ENCODE data around the gene B3GALNT2.

B3GALNT2 gene

DNA sequence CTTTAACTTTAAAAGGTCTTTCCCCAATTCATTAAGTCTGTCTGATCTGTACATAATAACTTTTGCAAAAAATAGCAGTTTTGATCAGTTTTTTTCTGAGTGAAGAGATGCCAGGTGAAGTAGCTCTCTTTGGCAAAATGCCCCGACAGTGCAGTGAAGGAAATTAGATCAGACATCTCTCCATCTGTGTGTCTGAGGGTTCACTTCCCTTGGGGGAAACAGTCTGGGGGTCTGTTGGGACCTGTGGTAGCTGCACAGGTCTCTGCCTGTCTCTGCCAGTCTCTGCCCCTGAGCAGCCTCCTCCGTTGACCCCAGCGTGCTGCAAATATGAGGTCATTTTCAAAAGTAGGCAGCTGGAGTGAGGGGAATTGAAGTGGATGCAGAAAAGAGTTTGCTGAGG lies 82.5 kb downstream of the B3GALNT2 start:
- Histone ChIP-seq H3K9me3 (ENCODE audit: control insufficient read depth, low read length) (no peaks in the 10 kb centered on the region), H3K9ac (ENCODE audit: low read length) (no peak overlapping the region), H2AFZ (ENCODE audit: low read depth, low read length) (no peak overlapping the region), H3K4ac (ENCODE audit: low read depth in 1 of 2, low read length in 2 of 2) (no peak overlapping the region), H3K4me2 (ENCODE audit: low read length, poor library complexity, severe bottlenecking) (no peak overlapping the region), H3K79me1 (replicated peaks; ENCODE audit: low read length, poor library complexity, severe bottlenecking) (peaks cover 49% of the 10 kb centered on the region), H2BK15ac (ENCODE audit: low read depth, poor library complexity, severe bottlenecking) (no peak overlapping the region), H2BK120ac (ENCODE audit: low read depth, low read length) (no peak overlapping the region), H3K23ac (ENCODE audit: low read length in 2 of 2) (no peak overlapping the region), H4K91ac (ENCODE audit: low read length) (no peak overlapping the region), H2AK5ac (ENCODE audit: low read length, severe bottlenecking) (no peak overlapping the region), H3K14ac (ENCODE audit: low read length in 2 of 2) (no peak overlapping the region), H3K4me3 (ENCODE audit: insufficient read depth in 1 of 2, low read depth in 1 of 2, low read length in 2 of 2) (no peak overlapping the region), H3K4me1 (ENCODE audit: control insufficient read depth, insufficient read depth, low read depth, low read length) (peaks cover 7% of the 10 kb centered on the region), H3K27ac (ENCODE audit: low read length, poor library complexity, severe bottlenecking) (no peak overlapping the region), H3K36me3 (ENCODE audit: control insufficient read depth in 1 of 2, insufficient read depth in 2 of 2, low read depth in 1 of 2, low read length in 2 of 2) (peaks cover 13 to 15% of the 10 kb centered on the region in 2 experiments), H3K27me3 (ENCODE audit: control insufficient read depth in 1 of 2, insufficient read depth in 1 of 2, low read length in 2 of 2) (no peaks in the 10 kb centered on the region), H2BK5ac (ENCODE audit: low read depth, low read length, poor library complexity, severe bottlenecking) (no peak overlapping the region), H2BK12ac (ENCODE audit: low read length in 2 of 2) (no peak overlapping the region), H4K8ac (ENCODE audit: low read length) (no peak overlapping the region), H3K18ac (ENCODE audit: low read depth in 1 of 2, low read length in 2 of 2) (no peak overlapping the region)
- no peak for DNase-seq
- WGBS: 93% methylated on average over 3 of the region's 3 CpGs

GRCh38 chr1:235417086-235417697 lies 87.1 kb downstream of the B3GALNT2 start:
- 49% methylated on average over 4 of the region's 8 CpGs for WGBS
- no peak overlapping the region for H4K8ac ChIP-seq (ENCODE audit: low read length)
- H3K27me3 ChIP-seq (ENCODE audit: control insufficient read depth in 1 of 2, insufficient read depth in 1 of 2, low read length in 2 of 2): no peaks in the 10 kb centered on the region

GRCh38 chr1:235416662-235417049 lies 87.6 kb downstream of the B3GALNT2 start:
- no peak overlapping the region for H3K4me3 ChIP-seq (ENCODE audit: insufficient read depth in 1 of 2, low read depth in 1 of 2, low read length in 2 of 2)
- no peak overlapping the region for H2BK15ac ChIP-seq (ENCODE audit: low read depth, poor library complexity, severe bottlenecking)
- peaks cover 1% of the 10 kb centered on the region for H3K4me1 ChIP-seq (ENCODE audit: control insufficient read depth, insufficient read depth, low read depth, low read length)
- H3K27me3 ChIP-seq (ENCODE audit: control insufficient read depth in 1 of 2, insufficient read depth in 1 of 2, low read length in 2 of 2): no peaks in the 10 kb centered on the region
- H4K8ac ChIP-seq (ENCODE audit: low read length): no peak overlapping the region
- H3K9me3 ChIP-seq (ENCODE audit: control insufficient read depth, low read length): no peaks in the 10 kb centered on the region
- H3K4me2 ChIP-seq (ENCODE audit: low read length, poor library complexity, severe bottlenecking): no peak overlapping the region
- H3K79me1 ChIP-seq (replicated peaks; ENCODE audit: low read length, poor library complexity, severe bottlenecking): peaks cover 27% of the 10 kb centered on the region
- H3K23ac ChIP-seq (ENCODE audit: low read length in 2 of 2): no peak overlapping the region
- H3K14ac ChIP-seq (ENCODE audit: low read length in 2 of 2): no peak overlapping the region
- no peak overlapping the region for H2BK120ac ChIP-seq (ENCODE audit: low read depth, low read length)
- H3K36me3 ChIP-seq (ENCODE audit: control insufficient read depth in 1 of 2, insufficient read depth in 2 of 2, low read depth in 1 of 2, low read length in 2 of 2): peaks cover 8 to 30% of the 10 kb centered on the region in 2 experiments
- no peak overlapping the region for H3K27ac ChIP-seq (ENCODE audit: low read length, poor library complexity, severe bottlenecking)
- H3K4ac ChIP-seq (ENCODE audit: low read depth in 1 of 2, low read length in 2 of 2): no peak overlapping the region
- peak overlapping the region; percentile 21 for H3K9ac ChIP-seq (ENCODE audit: low read length)
- H3K18ac ChIP-seq (ENCODE audit: low read depth in 1 of 2, low read length in 2 of 2): no peak overlapping the region
- no peak for DNase-seq
- no peak overlapping the region for H2AK5ac ChIP-seq (ENCODE audit: low read length, severe bottlenecking)
- no peak overlapping the region for H2BK5ac ChIP-seq (ENCODE audit: low read depth, low read length, poor library complexity, severe bottlenecking)
- H2BK12ac ChIP-seq (ENCODE audit: low read length in 2 of 2): no peak overlapping the region
- no peak overlapping the region for H4K91ac ChIP-seq (ENCODE audit: low read length)
- no peak overlapping the region for H2AFZ ChIP-seq (ENCODE audit: low read depth, low read length)
- WGBS: 100% methylated on average over 1 of the region's 1 CpG

More at GRCh38 chr1:235417086-235417697, 87.1 kb downstream of the B3GALNT2 start:
- no peak overlapping the region for H2AK5ac ChIP-seq (ENCODE audit: low read length, severe bottlenecking)
- H3K9ac ChIP-seq (ENCODE audit: low read length): peak overlapping the region; percentile 58
- no peak overlapping the region for H3K14ac ChIP-seq (ENCODE audit: low read length in 2 of 2)
- no peak overlapping the region for H3K4ac ChIP-seq (ENCODE audit: low read depth in 1 of 2, low read length in 2 of 2)
- no peak overlapping the region for H3K4me2 ChIP-seq (ENCODE audit: low read length, poor library complexity, severe bottlenecking)
- no peak overlapping the region for H2BK15ac ChIP-seq (ENCODE audit: low read depth, poor library complexity, severe bottlenecking)
- H3K9me3 ChIP-seq (ENCODE audit: control insufficient read depth, low read length): no peaks in the 10 kb centered on the region
- no peak overlapping the region for H3K27ac ChIP-seq (ENCODE audit: low read length, poor library complexity, severe bottlenecking)
- no peak overlapping the region for H3K4me3 ChIP-seq (ENCODE audit: insufficient read depth in 1 of 2, low read depth in 1 of 2, low read length in 2 of 2)
- H4K91ac ChIP-seq (ENCODE audit: low read length): no peak overlapping the region
- H3K36me3 ChIP-seq (ENCODE audit: control insufficient read depth in 1 of 2, insufficient read depth in 2 of 2, low read depth in 1 of 2, low read length in 2 of 2): peaks cover 8 to 30% of the 10 kb centered on the region in 2 experiments
- peaks cover 32% of the 10 kb centered on the region for H3K79me1 ChIP-seq (replicated peaks; ENCODE audit: low read length, poor library complexity, severe bottlenecking)
- H3K18ac ChIP-seq (ENCODE audit: low read depth in 1 of 2, low read length in 2 of 2): no peak overlapping the region
- no peak overlapping the region for H2BK120ac ChIP-seq (ENCODE audit: low read depth, low read length)
- H3K4me1 ChIP-seq (ENCODE audit: control insufficient read depth, insufficient read depth, low read depth, low read length): peaks cover 3% of the 10 kb centered on the region
- DNase-seq: peak; percentile 79
- H2BK12ac ChIP-seq (ENCODE audit: low read length in 2 of 2): no peak overlapping the region
- H3K23ac ChIP-seq (ENCODE audit: low read length in 2 of 2): no peak overlapping the region
- H2BK5ac ChIP-seq (ENCODE audit: low read depth, low read length, poor library complexity, severe bottlenecking): no peak overlapping the region
- no peak overlapping the region for H2AFZ ChIP-seq (ENCODE audit: low read depth, low read length)

GRCh38 chr1:235415008-235415904 lies 89.0 kb downstream of the B3GALNT2 start:
- Histone ChIP-seq H3K27me3 (ENCODE audit: control insufficient read depth in 1 of 2, insufficient read depth in 1 of 2, low read length in 2 of 2) (no peaks in the 10 kb centered on the region), H2BK120ac (ENCODE audit: low read depth, low read length) (no peak overlapping the region), H4K91ac (ENCODE audit: low read length) (no peak overlapping the region), H2AK5ac (ENCODE audit: low read length, severe bottlenecking) (no peak overlapping the region), H3K23ac (ENCODE audit: low read length in 2 of 2) (no peak overlapping the region), H3K9ac (ENCODE audit: low read length) (peak overlapping the region; percentile 24), H3K18ac (ENCODE audit: low read depth in 1 of 2, low read length in 2 of 2) (no peak overlapping the region), H2BK5ac (ENCODE audit: low read depth, low read length, poor library complexity, severe bottlenecking) (no peak overlapping the region), H3K79me1 (replicated peaks; ENCODE audit: low read length, poor library complexity, severe bottlenecking) (peaks cover 24% of the 10 kb centered on the region), H3K4ac (ENCODE audit: low read depth in 1 of 2, low read length in 2 of 2) (no peak overlapping the region), H3K4me2 (ENCODE audit: low read length, poor library complexity, severe bottlenecking) (no peak overlapping the region), H2BK15ac (ENCODE audit: low read depth, poor library complexity, severe bottlenecking) (no peak overlapping the region), H4K8ac (ENCODE audit: low read length) (no peak overlapping the region), H3K36me3 (ENCODE audit: control insufficient read depth in 1 of 2, insufficient read depth in 2 of 2, low read depth in 1 of 2, low read length in 2 of 2) (peaks cover 8 to 30% of the 10 kb centered on the region in 2 experiments), H3K4me1 (ENCODE audit: control insufficient read depth, insufficient read depth, low read depth, low read length) (peaks cover 1% of the 10 kb centered on the region), H3K14ac (ENCODE audit: low read length in 2 of 2) (no peak overlapping the region), H2BK12ac (ENCODE audit: low read length in 2 of 2) (no peak overlapping the region), H2AFZ (ENCODE audit: low read depth, low read length) (no peak overlapping the region), H3K27ac (ENCODE audit: low read length, poor library complexity, severe bottlenecking) (no peak overlapping the region), H3K4me3 (ENCODE audit: insufficient read depth in 1 of 2, low read depth in 1 of 2, low read length in 2 of 2) (no peak overlapping the region), H3K9me3 (ENCODE audit: control insufficient read depth, low read length) (no peaks in the 10 kb centered on the region)
- whole genome bisulfite sequencing: 80% methylated on average over 5 of the region's 7 CpGs
- DNase-seq: peak; percentile 81

Measured in mesenchymal stem cell (in vitro differentiated cells and primary cell).